ENCODE measurements around the gene EQTN.

DNA sequence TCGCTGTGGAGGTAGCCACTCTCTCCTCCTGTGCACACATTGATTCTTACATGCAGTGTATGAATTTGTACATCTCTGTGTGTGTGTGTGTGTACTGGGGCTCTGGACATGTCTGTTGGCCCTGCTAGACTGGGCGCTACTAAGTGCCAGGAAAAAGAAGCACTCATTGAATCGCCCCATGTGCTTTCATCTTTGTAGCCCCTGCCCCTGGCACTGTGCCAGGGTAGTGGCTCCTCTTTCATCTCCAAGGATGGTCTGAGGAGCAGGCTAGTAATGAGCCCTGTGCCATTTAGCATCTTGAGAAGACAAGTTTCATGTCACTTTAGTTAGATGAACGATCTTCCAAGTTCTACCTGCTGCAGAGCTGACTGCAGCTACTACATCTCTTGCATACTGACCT, 34.4 kb upstream of the EQTN start:
- TF ChIP-seq, protein P1, sequence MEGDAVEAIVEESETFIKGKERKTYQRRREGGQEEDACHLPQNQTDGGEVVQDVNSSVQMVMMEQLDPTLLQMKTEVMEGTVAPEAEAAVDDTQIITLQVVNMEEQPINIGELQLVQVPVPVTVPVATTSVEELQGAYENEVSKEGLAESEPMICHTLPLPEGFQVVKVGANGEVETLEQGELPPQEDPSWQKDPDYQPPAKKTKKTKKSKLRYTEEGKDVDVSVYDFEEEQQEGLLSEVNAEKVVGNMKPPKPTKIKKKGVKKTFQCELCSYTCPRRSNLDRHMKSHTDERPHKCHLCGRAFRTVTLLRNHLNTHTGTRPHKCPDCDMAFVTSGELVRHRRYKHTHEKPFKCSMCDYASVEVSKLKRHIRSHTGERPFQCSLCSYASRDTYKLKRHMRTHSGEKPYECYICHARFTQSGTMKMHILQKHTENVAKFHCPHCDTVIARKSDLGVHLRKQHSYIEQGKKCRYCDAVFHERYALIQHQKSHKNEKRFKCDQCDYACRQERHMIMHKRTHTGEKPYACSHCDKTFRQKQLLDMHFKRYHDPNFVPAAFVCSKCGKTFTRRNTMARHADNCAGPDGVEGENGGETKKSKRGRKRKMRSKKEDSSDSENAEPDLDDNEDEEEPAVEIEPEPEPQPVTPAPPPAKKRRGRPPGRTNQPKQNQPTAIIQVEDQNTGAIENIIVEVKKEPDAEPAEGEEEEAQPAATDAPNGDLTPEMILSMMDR (IDR thresholded peaks at IDR 0.05; ENCODE audit: insufficient read depth, low read length, poor library complexity, severe bottlenecking) = no peak
- TF ChIP-seq EZH2phosphoT487 (conservative IDR thresholded peaks at IDR 0.05; ENCODE audit: low read length) = no peak

All from SU-DHL-6 (cell line).